Ascending aorta (tissue), 2 donors: Measurements from ENCODE around the gene COMMD10. TPM values are rescaled to one million over a fixed set of nuclear protein-coding genes. Genes with fewer than 3 reads are reported as not detected.

Source experiments
- DNase-seq, 2 donors: peaks; one replicate each; pipeline ENCODE4 v3.0.0-alpha.2; 2019; ENCODE audit warnings: low spot score in 2 of 2
- H3K27ac ChIP-seq, 2 donors: fragments of 200-600 bp; sonication (generic); one replicate each; pipeline ENCODE4 v1.5.1; 2016 to 2017; ENCODE audit warnings: mild to moderate bottlenecking in 1 of 2
- H3K27me3 ChIP-seq: fragments of 200-600 bp; sonication (generic); one replicate; pipeline ENCODE4 v1.5.1; 2017
- H3K36me3 ChIP-seq, 2 donors: fragments of 200-600 bp; sonication (generic); one replicate each; pipeline ENCODE4 v1.5.1; 2016
- H3K4me1 ChIP-seq, 2 donors: fragments of 200-600 bp; sonication (generic); one replicate each; pipeline ENCODE4 v1.5.1; 2016 to 2017; ENCODE audit warnings: mild to moderate bottlenecking in 1 of 2
- H3K4me3 ChIP-seq, 2 donors: fragments of 200-600 bp; sonication (generic); one replicate each; pipeline ENCODE4 v1.5.1; 2016 to 2017; ENCODE audit warnings: mild to moderate bottlenecking in 1 of 2
- H3K9me3 ChIP-seq, 2 donors: fragments of 200-600 bp; sonication (generic); one replicate each; pipeline ENCODE4 v1.5.1; 2016
- CTCF ChIP-seq, 3 experiments: fragments of 200-600 bp in 2 of 3; fragments of 450-650 bp in 1 of 3; sonication (generic) in 2 of 3; IDR thresholded peaks; one replicate each; pipeline ENCODE4 v1.5.1; 2016 to 2019; ENCODE audit warnings: antibody characterized with exemption in 3 of 3, mild to moderate bottlenecking in 1 of 3, moderate library complexity in 1 of 3
- intact Hi-C: fragments of 100-400 bp; cut with DNase I; formaldehyde crosslinking; loops from one replicate; pipeline ENCODE4 v1.15.1; 2023
- total RNA-seq: library from RNA; depleted of rRNA; stranded (reverse); fragments of >200 nt; gene quantifications from one replicate; pipeline ENCODE4 v1.1.0, GENCODE V29; 2016

COMMD10 gene
- total RNA-seq, 1 donor from 2014 or later = 25.0 TPM

DNA sequence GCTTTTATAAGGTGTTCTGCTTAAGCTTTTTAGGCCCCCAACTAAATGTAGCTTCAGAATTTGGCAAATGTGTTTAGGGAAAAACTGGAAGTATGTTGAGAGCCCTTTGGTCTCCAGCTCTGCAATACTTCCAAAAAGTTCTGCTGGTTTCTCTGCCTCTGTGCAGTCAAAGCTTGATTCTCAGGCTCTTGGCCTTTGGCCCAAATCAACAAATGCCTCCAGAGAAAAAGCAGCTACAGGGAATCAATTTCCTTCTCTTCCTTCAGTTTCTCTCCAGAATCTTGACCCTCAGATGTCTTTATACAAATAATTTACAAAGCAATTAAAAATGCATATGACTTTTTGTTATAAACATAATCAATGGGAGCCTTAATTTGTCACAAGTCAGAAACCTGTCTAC lies 235.7 kb downstream of the COMMD10 start:
- H3K9me3 ChIP-seq = peaks cover 0 to 38% of the 10 kb centered on the region in 2 donors
- no peaks in the 10 kb centered on the region for H3K27me3 ChIP-seq
- no peaks in the 10 kb centered on the region for H3K4me1 ChIP-seq
- intact Hi-C loops = no loop called here
- H3K4me3 ChIP-seq = no peak overlapping the region
- H3K36me3 ChIP-seq = peaks cover 12 to 20% of the 10 kb centered on the region in 2 donors
- H3K27ac ChIP-seq = no peak overlapping the region
- no peak for DNase-seq
- TF ChIP-seq CTCF (IDR thresholded peaks at IDR 0.05) = no peak

GRCh38 chr5:116329503-116329902 lies 244.7 kb downstream of the COMMD10 start:
- Histone ChIP-seq H3K4me1 (no peaks in the 10 kb centered on the region), H3K27me3 (no peaks in the 10 kb centered on the region), H3K27ac (no peak overlapping the region), H3K4me3 (no peak overlapping the region), H3K9me3 (peaks cover 12 to 57% of the 10 kb centered on the region in 2 donors), H3K36me3 (no peaks in the 10 kb centered on the region)
- DNase-seq = no peak
- intact Hi-C loops = no loop called here
- TF ChIP-seq CTCF (IDR thresholded peaks at IDR 0.05) = no peak

DNA sequence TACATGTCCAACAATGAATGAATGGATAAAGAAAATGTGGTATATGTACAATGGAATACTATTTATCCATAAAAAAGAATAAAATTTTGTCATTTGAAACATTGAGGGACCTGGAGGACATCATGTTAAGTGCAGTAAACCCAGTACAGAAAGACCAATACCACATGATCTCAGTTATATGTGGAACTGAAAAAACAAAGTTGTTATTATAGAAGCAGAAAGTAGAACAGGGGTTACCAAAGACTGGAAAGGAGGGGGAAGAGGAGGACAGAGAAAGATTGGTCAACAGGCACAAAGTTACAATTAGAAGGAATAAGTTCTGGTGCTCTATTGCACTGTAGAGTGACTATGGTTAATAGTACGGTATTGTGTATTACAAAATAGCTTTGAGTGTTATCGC lies 256.0 kb downstream of the COMMD10 start:
- Histone ChIP-seq H3K27ac (no peak overlapping the region), H3K27me3 (no peaks in the 10 kb centered on the region), H3K36me3 (no peaks in the 10 kb centered on the region), H3K4me1 (no peaks in the 10 kb centered on the region), H3K9me3 (peaks cover 4 to 28% of the 10 kb centered on the region in 2 donors), H3K4me3 (no peak overlapping the region)
- TF ChIP-seq CTCF (IDR thresholded peaks at IDR 0.05) = no peak
- DNase-seq = no peak
- intact Hi-C loops = no loop called here

Other genes starting within 250 kb of the COMMD10 start
- 30.3 TPM for gene ATG12, start 243.5 kb upstream of the COMMD10 start, total RNA-seq
- 140 TPM for gene AP3S1, start 243.1 kb upstream of the COMMD10 start, total RNA-seq
- gene LVRN, start 122.5 kb upstream of the COMMD10 start, total RNA-seq = 4.2 TPM
- gene ARL14EPL, start 52.6 kb upstream of the COMMD10 start, total RNA-seq = not detected